Esophagus muscularis mucosa (tissue), 4 donors: ENCODE results near the gene CIRBP.

ENCODE experiments used
- CTCF ChIP-seq, 3 experiments: fragments of 200-600 bp in 2 of 3; fragments of 450-650 bp in 1 of 3; sonication (generic) in 2 of 3; IDR thresholded peaks; one replicate each; pipeline ENCODE4 v1.5.1; 2017 to 2019; ENCODE audit warnings: antibody characterized with exemption in 3 of 3, mild to moderate bottlenecking in 2 of 3, moderate library complexity in 1 of 3
- EP300 ChIP-seq: sonication (generic); formaldehyde crosslinking; IDR thresholded peaks from one replicate; pipeline ENCODE4 v1.6.1; 2017; ENCODE audit warnings: antibody characterized with exemption
- POLR2A ChIP-seq: fragments of 450-650 bp; IDR thresholded peaks from one replicate; pipeline ENCODE4 v1.6.1; 2017; ENCODE audit warnings: antibody characterized with exemption, moderate library complexity, mild to moderate bottlenecking, low read depth

GRCh38 chr19:1249990-1250436 lies 19.1 kb upstream of the CIRBP start:
- TF ChIP-seq CTCF (IDR thresholded peaks at IDR 0.05) (no peak), EP300 (no peak), POLR2A (no peak)
